Sigmoid colon (tissue), 4 donors: ENCODE results near the gene BCL11B.

Experiments
- EP300 ChIP-seq, 4 donors: sonication (generic); formaldehyde crosslinking; IDR thresholded peaks; one replicate each; pipeline ENCODE4 v1.6.1; 2017; ENCODE audit warnings: antibody characterized with exemption in 4 of 4
- POLR2A ChIP-seq, 2 donors: fragments of 450-650 bp; IDR thresholded peaks; one replicate each; pipeline ENCODE4 v1.6.1; 2016; ENCODE audit warnings: antibody characterized with exemption in 2 of 2, mild to moderate bottlenecking in 2 of 2, moderate library complexity in 2 of 2
- TF ChIP-seq, protein P1 (sequence below), 4 experiments: fragments of 450-650 bp in 3 of 4; fragments of 200-600 bp in 1 of 4; IDR thresholded peaks; one replicate each; pipeline ENCODE4 v1.5.1; 2016 to 2019; ENCODE audit warnings: antibody characterized with exemption in 4 of 4, mild to moderate bottlenecking in 3 of 4, moderate library complexity in 2 of 4

GRCh38 chr14:99214701-99215100 lies 57.3 kb downstream of the BCL11B start:
- TF ChIP-seq, protein P1, sequence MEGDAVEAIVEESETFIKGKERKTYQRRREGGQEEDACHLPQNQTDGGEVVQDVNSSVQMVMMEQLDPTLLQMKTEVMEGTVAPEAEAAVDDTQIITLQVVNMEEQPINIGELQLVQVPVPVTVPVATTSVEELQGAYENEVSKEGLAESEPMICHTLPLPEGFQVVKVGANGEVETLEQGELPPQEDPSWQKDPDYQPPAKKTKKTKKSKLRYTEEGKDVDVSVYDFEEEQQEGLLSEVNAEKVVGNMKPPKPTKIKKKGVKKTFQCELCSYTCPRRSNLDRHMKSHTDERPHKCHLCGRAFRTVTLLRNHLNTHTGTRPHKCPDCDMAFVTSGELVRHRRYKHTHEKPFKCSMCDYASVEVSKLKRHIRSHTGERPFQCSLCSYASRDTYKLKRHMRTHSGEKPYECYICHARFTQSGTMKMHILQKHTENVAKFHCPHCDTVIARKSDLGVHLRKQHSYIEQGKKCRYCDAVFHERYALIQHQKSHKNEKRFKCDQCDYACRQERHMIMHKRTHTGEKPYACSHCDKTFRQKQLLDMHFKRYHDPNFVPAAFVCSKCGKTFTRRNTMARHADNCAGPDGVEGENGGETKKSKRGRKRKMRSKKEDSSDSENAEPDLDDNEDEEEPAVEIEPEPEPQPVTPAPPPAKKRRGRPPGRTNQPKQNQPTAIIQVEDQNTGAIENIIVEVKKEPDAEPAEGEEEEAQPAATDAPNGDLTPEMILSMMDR (IDR thresholded peaks at IDR 0.05) = no peak
- TF ChIP-seq POLR2A (IDR thresholded peaks at IDR 0.05) (no peak), EP300 (IDR thresholded peaks at IDR 0.05) (no peak)
